ENCODE measurements around the gene UST. TPM values are rescaled to one million over a fixed set of nuclear protein-coding genes. Genes with fewer than 3 reads are reported as not detected.

UST gene
- total RNA-seq, 4 donors from 2014 or later = 13.5 to 47.1 (median 33.0) TPM

- H3K36me3 ChIP-seq = no peaks in the 10 kb centered on the region
- H3K4me1 ChIP-seq = peaks cover 0 to 43% (median 23%) of the 10 kb centered on the region in 4 donors
- no peaks in the 10 kb centered on the region for H3K9me3 ChIP-seq
- 15 to 18% methylated on average over 8 of the region's 8 CpGs for WGBS, 2 donors
- DNase-seq (ENCODE audit: low spot score in 2 of 2) = no peak
- peak overlapping the region; percentile 9 to 83 (median 72) for H3K27ac ChIP-seq
- H3K27me3 ChIP-seq = no peaks in the 10 kb centered on the region
- peak overlapping the region; percentile 16 to 47 (median 35) for H3K4me3 ChIP-seq
- TF ChIP-seq EP300 (IDR thresholded peaks at IDR 0.05) = no peak
- TF ChIP-seq POLR2A (IDR thresholded peaks at IDR 0.05) = no peak
- no peak for TF ChIP-seq CTCF (IDR thresholded peaks at IDR 0.05)
Observed at GRCh38 chr6:148700741-148701311, 46.0 kb upstream of the UST start.

- 75 to 81% methylated on average over 3 of the region's 3 CpGs for WGBS, 2 donors
- Histone ChIP-seq H3K27me3 (no peaks in the 10 kb centered on the region), H3K9me3 (no peaks in the 10 kb centered on the region), H3K4me1 (peaks cover 0 to 43% (median 23%) of the 10 kb centered on the region in 4 donors), H3K27ac (peak overlapping the region; percentile 9 to 83 (median 72)), H3K36me3 (no peaks in the 10 kb centered on the region), H3K4me3 (peak overlapping the region in 3 of 4 donors; percentile 33 to 47 (median 37))
- no peak for DNase-seq (ENCODE audit: low spot score in 2 of 2)
- TF ChIP-seq POLR2A (IDR thresholded peaks at IDR 0.05) (no peak), EP300 (IDR thresholded peaks at IDR 0.05) (no peak), CTCF (IDR thresholded peaks at IDR 0.05) (no peak)
Observed at GRCh38 chr6:148701375-148701774, 45.5 kb upstream of the UST start.

- TF ChIP-seq EP300 (IDR thresholded peaks at IDR 0.05) (no peak), POLR2A (IDR thresholded peaks at IDR 0.05) (no peak), CTCF (IDR thresholded peaks at IDR 0.05) (no peak)
- H3K9me3 ChIP-seq = no peaks in the 10 kb centered on the region
- WGBS, 2 donors = 38 to 43% methylated on average over 2 of the region's 2 CpGs
Observed at GRCh38 chr6:148703900-148704299, 42.9 kb upstream of the UST start.

GRCh38 chr6:148704400-148705246, 42.2 kb upstream of the UST start:
- WGBS, 2 donors = 64 to 65% methylated on average over 7 of the region's 7 CpGs
- H3K4me3 ChIP-seq = no peak overlapping the region
- no peak for DNase-seq (ENCODE audit: low spot score in 2 of 2)
- H3K27me3 ChIP-seq = no peaks in the 10 kb centered on the region
- no peaks in the 10 kb centered on the region for H3K36me3 ChIP-seq
- H3K9me3 ChIP-seq = no peaks in the 10 kb centered on the region
- peaks cover 0 to 62% (median 20%) of the 10 kb centered on the region in 4 donors for H3K4me1 ChIP-seq
- TF ChIP-seq CTCF (IDR thresholded peaks at IDR 0.05) = no peak
- TF ChIP-seq POLR2A (IDR thresholded peaks at IDR 0.05) = no peak
- no peak for TF ChIP-seq EP300 (IDR thresholded peaks at IDR 0.05)
- H3K27ac ChIP-seq = peak overlapping the region; percentile 0 to 83 (median 42)

More at GRCh38 chr6:148703900-148704299, 42.9 kb upstream of the UST start:
- Histone ChIP-seq H3K4me1 (peaks cover 0 to 62% (median 23%) of the 10 kb centered on the region in 4 donors), H3K27ac (peak overlapping the region; percentile 0 to 83 (median 42)), H3K36me3 (no peaks in the 10 kb centered on the region), H3K4me3 (no peak overlapping the region), H3K27me3 (no peaks in the 10 kb centered on the region)
- no peak for DNase-seq (ENCODE audit: low spot score in 2 of 2)

- H3K9me3 ChIP-seq = peaks cover 0 to 10% (median 3%) of the 10 kb centered on the region in 4 donors
- H3K36me3 ChIP-seq = no peaks in the 10 kb centered on the region
- TF ChIP-seq POLR2A (IDR thresholded peaks at IDR 0.05) (no peak), CTCF (IDR thresholded peaks at IDR 0.05) (no peak), EP300 (IDR thresholded peaks at IDR 0.05) (no peak)
- peak overlapping the region in 2 of 4 donors; percentile 82 to 83 for H3K27ac ChIP-seq
- H3K4me1 ChIP-seq = peaks cover 0 to 46% (median 4%) of the 10 kb centered on the region in 4 donors
- WGBS, 2 donors = 45 to 54% methylated on average over 1 of the region's 1 CpG
- no peak overlapping the region for H3K4me3 ChIP-seq
- no peak for DNase-seq (ENCODE audit: low spot score in 2 of 2)
- H3K27me3 ChIP-seq = no peaks in the 10 kb centered on the region
Observed at GRCh38 chr6:148708707-148709106, 38.1 kb upstream of the UST start.
